Stimulated activated CD4-positive, alpha-beta T cell treated with anti-CD3 and anti-CD28 coated beads, Interleukin-1b, Interleukin-23, amount 100 ng/mL, for 48 hours (primary cell): ENCODE measurements around the gene TPBGL.

Experiments
- DNase-seq: peaks from one replicate; pipeline ENCODE4 v3.0.0-alpha.2; 2020

Gene TPBGL

DNA sequence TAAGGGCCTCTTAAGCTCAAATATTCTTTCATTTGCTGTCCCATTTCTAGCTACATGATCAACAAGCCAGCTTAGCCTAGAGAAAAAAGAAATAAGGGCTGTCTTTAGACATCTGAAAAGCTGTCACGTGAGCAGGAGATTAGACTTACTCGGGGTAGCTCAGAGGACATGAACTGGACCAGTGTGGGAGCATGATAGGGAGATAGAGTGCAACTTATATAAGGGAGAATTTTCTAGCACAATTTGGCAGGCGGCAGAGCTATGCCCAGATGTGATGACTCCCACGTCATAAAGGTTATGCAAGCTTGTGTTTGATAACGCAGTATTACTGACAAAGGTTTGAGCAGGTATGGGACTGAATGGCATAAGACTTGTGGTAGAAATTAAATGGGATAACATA lies 28.2 kb upstream of the TPBGL start:
- DNase-seq = no peak

DNA sequence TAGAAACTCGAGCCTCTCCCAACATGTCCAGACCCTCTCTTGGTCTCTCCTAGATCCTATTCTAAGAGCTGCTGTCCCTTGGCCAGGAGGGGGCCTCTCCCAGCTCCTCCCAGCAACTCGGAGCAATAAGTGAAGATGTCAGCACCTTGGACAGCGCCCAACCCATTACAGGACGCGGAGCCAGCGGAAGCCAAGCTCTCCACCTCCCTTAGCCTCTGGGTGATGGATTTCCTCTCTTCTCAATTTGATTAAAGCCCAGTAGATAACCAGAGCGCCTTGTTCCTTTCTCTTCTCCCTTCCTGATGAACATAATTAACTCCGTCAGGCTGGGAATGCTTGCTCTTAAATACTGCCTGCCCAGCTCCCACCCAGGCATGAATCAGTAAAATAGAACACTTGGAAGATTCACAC lies 26.2 kb upstream of the TPBGL start:
- DNase-seq = peak; percentile 77

- no peak for DNase-seq
Observed at GRCh38 chr11:75214843-75215242, 25.7 kb upstream of the TPBGL start.

DNA sequence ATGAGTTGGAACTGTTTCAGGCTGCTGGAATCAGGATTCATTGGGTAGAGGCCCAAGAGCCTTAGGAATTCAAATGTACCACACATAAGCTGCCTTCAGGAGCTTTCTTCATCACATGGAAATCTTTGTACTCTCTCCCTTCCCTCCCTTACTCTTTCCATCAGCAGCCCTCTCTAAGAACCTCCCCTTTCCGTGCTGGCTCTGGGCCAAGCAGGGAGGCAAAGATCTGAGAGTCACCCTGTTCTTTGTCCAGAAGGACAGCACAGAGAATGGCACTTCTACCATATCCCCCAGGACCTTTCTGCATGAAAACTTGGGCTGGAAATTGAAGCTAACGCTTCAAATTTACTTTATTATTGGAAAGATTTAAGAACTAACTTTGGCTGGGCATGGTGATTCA lies 20.7 kb upstream of the TPBGL start:
- no peak for DNase-seq

GRCh38 chr11:75223954-75224643 lies 16.5 kb upstream of the TPBGL start:
- DNase-seq = no peak

DNA sequence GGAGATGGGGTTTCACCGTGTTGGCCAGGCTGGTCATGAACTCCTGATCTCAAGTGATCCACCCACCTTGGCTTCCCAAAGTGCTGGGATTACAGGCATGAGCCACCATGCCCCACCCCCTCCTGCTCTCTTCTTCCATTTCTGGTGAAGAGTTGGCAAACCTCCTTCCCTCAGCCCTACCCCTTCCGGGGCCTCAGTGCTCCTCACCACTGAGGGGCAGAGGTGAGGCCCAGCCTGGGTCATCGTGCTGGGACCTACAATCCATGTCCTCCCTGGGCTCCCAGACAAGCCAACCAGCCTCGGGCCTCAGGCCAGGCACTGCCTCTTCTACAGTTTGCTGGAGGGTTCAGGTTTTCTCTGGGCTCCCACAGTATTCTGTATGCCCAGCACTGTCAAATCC lies 14.8 kb upstream of the TPBGL start:
- no peak for DNase-seq

- no peak for DNase-seq
Observed at GRCh38 chr11:75229466-75229865, 11.1 kb upstream of the TPBGL start.

DNA sequence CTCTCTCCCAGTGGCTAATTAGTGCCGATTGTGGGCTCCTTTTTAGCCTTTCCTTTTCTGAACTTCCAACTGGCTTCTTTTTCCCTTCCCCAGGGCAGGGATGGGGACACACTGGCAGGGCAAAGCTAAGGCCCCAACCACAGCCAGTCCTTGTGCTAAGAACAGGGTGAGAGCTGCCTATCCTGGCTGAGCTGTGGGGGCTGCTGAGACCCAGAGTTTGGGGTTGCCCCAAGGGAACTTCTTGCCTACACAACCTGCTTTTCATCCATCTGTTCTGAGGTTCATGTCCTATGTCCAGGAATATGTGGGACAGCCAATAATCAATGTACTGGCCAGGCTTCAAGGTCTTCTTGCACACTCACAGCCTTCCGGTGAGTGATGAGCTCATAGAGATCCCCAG lies 10.0 kb upstream of the TPBGL start:
- no peak for DNase-seq

DNA sequence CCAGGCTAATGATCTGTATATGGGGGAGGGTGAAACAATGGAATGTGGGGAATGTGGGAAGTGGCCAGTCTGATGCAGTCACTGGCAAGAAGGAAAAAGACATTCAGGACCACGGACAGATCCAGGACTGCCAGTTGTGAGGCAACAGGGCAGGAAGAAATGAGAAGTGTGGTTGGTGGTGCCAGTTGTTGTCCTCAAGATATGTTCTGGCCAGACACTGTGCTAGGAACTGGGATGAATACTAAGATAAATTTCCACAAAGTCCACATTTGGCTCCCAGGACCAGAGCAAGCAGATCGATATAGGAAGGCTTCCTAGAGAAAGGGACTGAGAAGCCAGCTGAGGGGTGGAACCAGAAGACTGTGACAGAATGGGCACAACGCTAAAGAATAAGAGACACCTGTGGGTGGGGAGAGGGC lies 6.8 kb upstream of the TPBGL start:
- DNase-seq = no peak

- DNase-seq = no peak
Observed at GRCh38 chr11:75236062-75236461, 4.5 kb upstream of the TPBGL start.

DNA sequence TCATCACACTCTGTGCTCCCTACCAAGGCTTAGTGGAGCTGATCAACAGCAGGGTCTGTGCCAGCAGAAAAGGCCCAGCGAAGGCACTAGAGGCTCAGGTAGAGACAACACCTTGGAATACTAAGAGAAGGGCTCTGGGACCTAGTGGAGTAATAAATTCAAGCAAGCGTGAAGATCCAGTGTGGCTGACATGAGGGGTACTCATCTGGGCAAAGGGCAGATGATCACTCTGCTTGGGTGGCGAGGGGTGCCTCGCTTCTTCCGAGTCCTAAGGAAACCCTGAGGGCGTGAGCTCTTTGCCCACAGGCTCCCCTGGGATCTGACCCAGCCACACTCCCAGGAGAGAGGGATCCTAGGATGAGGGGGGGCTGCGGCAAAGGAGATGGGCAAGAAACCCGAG lies 3.5 kb upstream of the TPBGL start:
- DNase-seq = no peak

DNA sequence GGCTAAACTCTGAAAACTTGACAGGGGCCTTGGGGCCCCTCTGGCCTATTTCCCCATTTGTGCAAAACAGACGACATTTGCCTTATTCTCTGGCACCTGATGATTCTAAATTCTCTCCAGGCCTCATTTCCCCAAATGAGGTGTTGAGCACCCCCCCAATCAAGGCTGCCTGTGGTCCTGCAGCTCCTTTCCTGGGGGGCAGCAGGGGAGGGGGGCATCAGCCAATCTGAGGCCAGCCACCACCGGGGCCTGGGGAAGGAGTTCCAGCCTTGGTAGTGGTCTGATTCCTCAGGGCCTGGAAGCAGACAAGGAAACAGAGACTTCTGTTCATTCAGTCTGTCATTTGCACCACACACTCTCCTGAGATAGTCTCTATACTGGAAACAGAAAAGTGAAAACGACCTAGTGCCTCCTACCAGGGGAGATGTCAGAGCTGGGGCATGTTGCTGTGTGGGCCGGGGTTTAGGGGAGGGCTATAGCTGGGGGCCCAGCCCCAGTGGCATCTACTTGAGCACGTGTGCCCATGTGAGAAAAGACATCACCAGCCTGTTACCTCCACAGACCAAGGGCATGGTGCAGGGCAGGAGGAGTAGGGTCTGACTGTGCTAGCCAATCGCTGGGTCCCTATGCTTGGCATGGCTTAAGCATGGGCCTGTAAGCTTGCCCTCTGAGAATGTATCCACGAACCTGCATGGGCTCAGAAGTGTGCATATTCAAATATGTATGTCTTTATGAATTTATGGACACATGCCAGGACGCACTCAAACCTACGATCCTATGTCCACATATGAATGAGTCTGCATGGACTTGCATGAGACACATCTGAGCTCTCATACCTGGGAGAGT lies 1.8 kb upstream of the TPBGL start:
- no peak for DNase-seq

DNA sequence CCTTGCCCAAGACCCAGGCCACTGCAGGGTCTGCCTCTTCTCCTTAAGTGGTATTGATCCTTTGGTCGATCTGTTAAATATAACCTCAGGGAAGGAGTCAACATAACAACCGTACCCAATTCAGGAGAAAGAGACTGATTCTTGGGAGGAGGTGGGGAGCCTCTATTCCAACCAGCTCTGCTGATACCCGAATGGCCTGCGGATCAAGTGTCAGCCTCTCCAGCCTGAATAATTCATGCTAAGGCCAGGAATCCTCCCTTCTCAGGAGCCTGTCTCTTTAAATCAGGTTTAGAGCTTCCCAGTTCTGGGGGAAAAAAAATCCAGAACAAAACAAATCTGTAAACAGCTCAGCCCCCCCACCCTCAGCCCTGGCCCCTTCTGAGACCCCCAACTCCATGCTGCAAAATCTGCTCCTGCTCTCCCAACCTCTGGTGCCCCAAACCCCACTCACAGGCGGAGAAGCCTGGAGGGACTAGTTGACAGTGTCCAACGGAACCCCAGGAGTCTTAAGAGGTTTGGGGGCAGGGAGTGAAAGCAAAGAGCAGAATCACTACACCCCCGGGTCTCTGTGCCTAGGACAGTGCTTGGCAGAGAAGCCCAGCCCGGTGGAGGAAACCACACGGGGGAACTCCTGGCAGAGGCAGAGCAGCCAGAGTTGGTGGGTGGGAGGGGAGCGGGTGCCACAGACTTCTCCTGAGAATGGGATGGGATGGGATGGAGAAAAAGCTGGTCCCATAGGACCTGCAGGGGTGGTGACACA lies 863 bp upstream of the TPBGL start:
- DNase-seq = no peak

- DNase-seq = peak; percentile 83
Observed at GRCh38 chr11:75241036-75241905, 697 bp downstream of the TPBGL start.

DNA sequence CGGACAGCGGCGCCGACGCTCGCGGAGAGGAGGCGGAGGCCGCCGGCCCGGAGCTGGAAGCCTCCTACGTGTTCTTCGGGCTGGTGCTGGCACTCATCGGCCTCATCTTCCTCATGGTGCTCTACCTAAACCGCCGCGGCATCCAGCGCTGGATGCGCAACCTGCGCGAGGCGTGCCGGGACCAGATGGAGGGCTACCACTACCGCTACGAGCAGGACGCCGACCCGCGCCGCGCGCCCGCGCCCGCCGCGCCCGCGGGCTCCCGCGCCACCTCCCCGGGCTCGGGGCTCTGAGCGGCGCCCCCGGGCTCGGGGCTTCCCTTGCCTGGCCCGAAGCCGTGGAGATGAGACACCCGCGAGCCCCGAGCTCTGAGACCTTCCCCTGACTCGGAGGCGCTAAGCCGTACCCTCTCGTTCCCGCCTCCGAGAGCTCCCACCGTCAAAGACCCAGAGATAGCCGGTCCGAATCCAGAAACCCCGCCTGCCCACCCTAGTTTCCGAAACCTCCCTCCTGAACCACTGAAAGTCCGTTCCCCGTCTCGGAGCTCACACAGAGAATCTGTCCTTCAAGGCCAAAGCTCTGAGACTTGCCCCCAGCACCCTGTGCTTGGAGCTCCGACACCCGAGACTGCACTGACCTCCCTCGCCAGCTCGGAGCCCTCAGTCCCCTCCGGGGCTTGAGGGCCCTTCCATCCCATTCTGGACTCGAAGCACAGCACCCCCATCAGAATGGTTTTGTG lies 1.5 kb downstream of the TPBGL start:
- DNase-seq = no peak

GRCh38 chr11:75242722-75243600 lies 2.4 kb downstream of the TPBGL start:
- DNase-seq = no peak

GRCh38 chr11:75244052-75244814 lies 3.7 kb downstream of the TPBGL start:
- no peak for DNase-seq

DNA sequence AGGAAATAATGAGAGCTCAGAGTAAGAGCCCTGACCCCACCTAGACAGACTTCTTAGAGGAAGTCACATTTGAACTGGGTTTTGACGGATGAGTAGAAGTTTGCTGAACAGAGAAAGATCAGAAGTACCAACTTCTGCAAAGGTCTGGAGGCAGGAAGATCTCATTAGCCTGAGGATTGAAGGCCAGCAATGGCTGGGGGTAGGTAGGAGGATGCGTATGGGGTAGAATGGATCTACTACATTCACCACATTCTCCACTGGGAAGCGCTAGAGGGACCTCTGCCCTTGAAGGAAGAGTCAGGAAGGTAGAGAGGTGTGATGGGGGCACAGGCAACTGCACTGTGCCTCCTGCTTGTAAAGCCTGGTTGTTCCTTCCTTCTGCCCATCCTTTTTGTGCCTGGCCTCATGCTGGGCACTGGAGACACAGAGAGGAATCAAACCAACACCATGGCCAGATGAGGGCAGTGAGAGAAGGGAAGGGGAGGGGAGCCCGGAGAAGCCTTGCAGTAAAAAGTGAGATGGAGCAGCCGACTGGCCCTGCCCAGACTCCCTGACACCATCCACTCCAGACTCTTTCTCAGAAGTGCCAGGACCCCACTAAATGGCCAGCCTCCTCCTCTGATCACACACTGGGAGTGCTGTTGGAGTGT lies 4.9 kb downstream of the TPBGL start:
- no peak for DNase-seq

GRCh38 chr11:75246006-75246670 lies 5.6 kb downstream of the TPBGL start:
- DNase-seq = no peak
